GM23338 (cell line): Measurements from ENCODE around the gene DCLK1. TPM values are rescaled to one million over a fixed set of nuclear protein-coding genes. Genes with fewer than 3 reads are reported as not detected.

ENCODE experiments used
- CTCF ChIP-seq, 2 experiments: fragments of 200-600 bp in 1 of 2; sonication (generic) in 1 of 2; conservative IDR thresholded peaks; 2 replicates each; pipeline versions ENCODE4 v1.5.1 to v1.6.1; 2016 to 2017; ENCODE audit warnings: antibody characterized with exemption in 2 of 2, low read depth in 2 of 2, mild to moderate bottlenecking in 2 of 2, moderate library complexity in 1 of 2
- EZH2 ChIP-seq: fragments of 200-600 bp; sonication (generic); IDR thresholded peaks from one replicate; pipeline ENCODE4 v1.8.0; 2017; ENCODE audit warnings: antibody characterized with exemption, mild to moderate bottlenecking, low read depth; ENCODE audit not compliant: unreplicated experiment
- EZH2phosphoT487 ChIP-seq: fragments of 200-600 bp; sonication (generic); IDR thresholded peaks from one replicate; pipeline ENCODE4 v1.8.1; 2018; ENCODE audit warnings: antibody characterized with exemption; ENCODE audit not compliant: unreplicated experiment
- REST ChIP-seq: IDR thresholded peaks from one replicate; pipeline ENCODE4 v1.6.1; 2018; ENCODE audit warnings: antibody characterized with exemption; ENCODE audit not compliant: unreplicated experiment
- ZNF462 ChIP-seq: fragments of 250-450 bp; sonication (Bioruptor Pico); IDR thresholded peaks from 2 replicates; pipeline ENCODE4 v1.5.0; 2020; ENCODE audit warnings: mild to moderate bottlenecking, moderate library complexity
- polyA plus RNA-seq: library from polyadenylated mRNA; unstranded; fragments of >200 nt; fragmentation: Nextera tagmentation; extraction: Ambion mirVana; gene quantifications from 2 replicates; pipeline ENCODE4 v1.2.1, GENCODE V29; 2016
- total RNA-seq: library from RNA; depleted of rRNA; stranded (reverse); fragments of >200 nt; shearing (Covaris generic); gene quantifications from 2 replicates; pipeline ENCODE4 v1.2.3, GENCODE V29; 2014
- TF ChIP-seq, protein P1 (sequence below): IDR thresholded peaks from 2 replicates; pipeline ENCODE4 v1.6.1; 2016; ENCODE audit warnings: antibody characterized with exemption

The DCLK1 gene
- total and polyA plus RNA-seq, 2 experiments from 2014 or later: 13.1 to 57.7 TPM

GRCh38 chr13:35824825-35825224 lies 306.4 kb downstream of the DCLK1 start (continued):
- TF ChIP-seq ZNF462 (CRISPR knock-in tag) (no peak), CTCF (conservative IDR thresholded peaks at IDR 0.05; ENCODE audit: low read depth in 2 of 2) (no peak), REST (no peak), EZH2 (no peak), EZH2phosphoT487 (no peak)
- TF ChIP-seq, protein P1, sequence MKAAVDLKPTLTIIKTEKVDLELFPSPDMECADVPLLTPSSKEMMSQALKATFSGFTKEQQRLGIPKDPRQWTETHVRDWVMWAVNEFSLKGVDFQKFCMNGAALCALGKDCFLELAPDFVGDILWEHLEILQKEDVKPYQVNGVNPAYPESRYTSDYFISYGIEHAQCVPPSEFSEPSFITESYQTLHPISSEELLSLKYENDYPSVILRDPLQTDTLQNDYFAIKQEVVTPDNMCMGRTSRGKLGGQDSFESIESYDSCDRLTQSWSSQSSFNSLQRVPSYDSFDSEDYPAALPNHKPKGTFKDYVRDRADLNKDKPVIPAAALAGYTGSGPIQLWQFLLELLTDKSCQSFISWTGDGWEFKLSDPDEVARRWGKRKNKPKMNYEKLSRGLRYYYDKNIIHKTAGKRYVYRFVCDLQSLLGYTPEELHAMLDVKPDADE: no peak
